KMS-11 (cell line): ENCODE data around the gene INKA2.

Source experiments
- H2AFZ ChIP-seq: fragments of 200-600 bp; sonication (generic); 2 replicates; pipeline ENCODE4 v1.6.1; 2016; ENCODE audit warnings: antibody characterized with exemption, mixed run types, low read depth
- H3K27ac ChIP-seq: fragments of 200-600 bp; sonication (generic); 2 replicates; pipeline ENCODE4 v1.6.1; 2016; ENCODE audit warnings: mild to moderate bottlenecking, mixed run types
- H3K27me3 ChIP-seq: fragments of 200-600 bp; sonication (generic); 2 replicates; pipeline ENCODE4 v1.6.1; 2017; ENCODE audit warnings: mild to moderate bottlenecking, low read depth, mixed run types, moderate library complexity; ENCODE audit not compliant: insufficient read depth
- H3K36me3 ChIP-seq: fragments of 200-600 bp; sonication (generic); 2 replicates; pipeline ENCODE4 v1.6.1; 2017; ENCODE audit warnings: mild to moderate bottlenecking, mixed run types; ENCODE audit not compliant: insufficient read depth
- H3K4me1 ChIP-seq: fragments of 200-600 bp; sonication (generic); 2 replicates; pipeline ENCODE4 v1.6.1; 2016; ENCODE audit warnings: mild to moderate bottlenecking, low read depth, mixed run types; ENCODE audit not compliant: poor library complexity, severe bottlenecking
- H3K4me2 ChIP-seq: fragments of 200-600 bp; sonication (generic); 2 replicates; pipeline ENCODE4 v1.7.0; 2016; ENCODE audit warnings: mild to moderate bottlenecking, mixed run types
- H3K4me3 ChIP-seq: fragments of 200-600 bp; sonication (generic); IDR thresholded peaks from 2 replicates; pipeline ENCODE4 v1.6.1; 2017; ENCODE audit warnings: low read depth, low read length, mixed read lengths; ENCODE audit not compliant: insufficient read depth
- H3K79me2 ChIP-seq: fragments of 200-600 bp; sonication (generic); 2 replicates; pipeline ENCODE4 v1.6.1; 2016; ENCODE audit warnings: low read depth, mixed run types; ENCODE audit not compliant: insufficient read depth
- H3K9ac ChIP-seq: fragments of 200-600 bp; sonication (generic); 2 replicates; pipeline ENCODE4 v1.6.1; 2016; ENCODE audit warnings: mild to moderate bottlenecking, mixed run types
- H4K20me1 ChIP-seq: fragments of 200-600 bp; sonication (generic); 2 replicates; pipeline ENCODE4 v1.6.1; 2016; ENCODE audit warnings: mild to moderate bottlenecking, mixed run types; ENCODE audit not compliant: insufficient read depth
- CTCF ChIP-seq: fragments of 200-600 bp; sonication (generic); conservative IDR thresholded peaks from 2 replicates; pipeline ENCODE4 v1.6.1; 2017; ENCODE audit warnings: low read depth, mild to moderate bottlenecking, antibody characterized with exemption, low read length, moderate library complexity, mixed read lengths

Gene INKA2

GRCh38 chr1:111729946-111730681 is 9.1 kb downstream of the INKA2 start:
- Histone ChIP-seq H3K27me3 (no peaks in the 10 kb centered on the region), H3K4me2 (no peak overlapping the region), H3K4me1 (no peaks in the 10 kb centered on the region), H3K27ac (no peak overlapping the region), H2AFZ (no peak overlapping the region), H3K79me2 (no peaks in the 10 kb centered on the region), H4K20me1 (no peaks in the 10 kb centered on the region), H3K36me3 (no peaks in the 10 kb centered on the region), H3K4me3 (no peak overlapping the region), H3K9ac (no peak overlapping the region)
- TF ChIP-seq CTCF = no peak

- Histone ChIP-seq H3K4me1 (no peaks in the 10 kb centered on the region), H3K36me3 (no peaks in the 10 kb centered on the region), H3K9ac (no peak overlapping the region), H3K27ac (no peak overlapping the region), H3K4me3 (no peak overlapping the region), H4K20me1 (no peaks in the 10 kb centered on the region), H2AFZ (no peak overlapping the region), H3K79me2 (no peaks in the 10 kb centered on the region), H3K4me2 (no peak overlapping the region), H3K27me3 (no peaks in the 10 kb centered on the region)
- TF ChIP-seq CTCF = no peak
Observed at GRCh38 chr1:111729271-111729921, 9.8 kb downstream of the INKA2 start.

GRCh38 chr1:111727056-111727455 is 12.1 kb downstream of the INKA2 start:
- no peaks in the 10 kb centered on the region for H3K4me1 ChIP-seq
- TF ChIP-seq CTCF = no peak
- H3K27ac ChIP-seq = no peak overlapping the region
- no peaks in the 10 kb centered on the region for H4K20me1 ChIP-seq
- no peaks in the 10 kb centered on the region for H3K27me3 ChIP-seq
- no peaks in the 10 kb centered on the region for H3K79me2 ChIP-seq
- H2AFZ ChIP-seq = no peak overlapping the region
- no peak overlapping the region for H3K4me2 ChIP-seq
- H3K36me3 ChIP-seq = no peaks in the 10 kb centered on the region
- no peak overlapping the region for H3K4me3 ChIP-seq
- no peak overlapping the region for H3K9ac ChIP-seq

GRCh38 chr1:111725192-111725591 is 14.0 kb downstream of the INKA2 start:
- Histone ChIP-seq H3K36me3 (no peaks in the 10 kb centered on the region), H3K27ac (no peak overlapping the region), H3K4me1 (no peaks in the 10 kb centered on the region), H3K79me2 (no peaks in the 10 kb centered on the region), H3K27me3 (no peaks in the 10 kb centered on the region), H2AFZ (no peak overlapping the region), H3K4me2 (no peak overlapping the region), H3K4me3 (no peak overlapping the region), H3K9ac (no peak overlapping the region), H4K20me1 (no peaks in the 10 kb centered on the region)
- no peak for TF ChIP-seq CTCF
